ENCODE measurements around the gene WDR89.
"Not testable (repeated sequence)": the region's sequence is repeated elsewhere in the genome, so short reads cannot be mapped to it uniquely, and the experiment has no call there.

The WDR89 gene

GRCh38 chr14:63641473-63642228 is at the start of gene WDR89:
TSS of gene WDR89 (minus strand) at chr14:63641871. CDS start at chr14:63599942, 41,929 bp downstream.
- peak; percentile 95 to 97 for DNase-seq (ENCODE audit: low read depth in 2 of 2)

- no peak for DNase-seq (ENCODE audit: low read depth in 2 of 2)
Measured at GRCh38 chr14:63689132-63689531, 47.5 kb upstream of the WDR89 start.

GRCh38 chr14:63686926-63687325 is 45.3 kb upstream of the WDR89 start:
- DNase-seq (ENCODE audit: low read depth in 2 of 2): no peak

- DNase-seq (ENCODE audit: low read depth in 2 of 2): no peak
Measured at GRCh38 chr14:63685401-63685800, 43.7 kb upstream of the WDR89 start.

GRCh38 chr14:63682727-63683593 is 41.3 kb upstream of the WDR89 start:
- DNase-seq (ENCODE audit: low read depth in 2 of 2): no peak

GRCh38 chr14:63678536-63678935 is 36.9 kb upstream of the WDR89 start:
- DNase-seq (ENCODE audit: low read depth in 2 of 2): no peak

GRCh38 chr14:63677891-63678379 is 36.3 kb upstream of the WDR89 start:
- DNase-seq (ENCODE audit: low read depth in 2 of 2): no peak

- no peak for DNase-seq (ENCODE audit: low read depth in 2 of 2)
Measured at GRCh38 chr14:63676615-63677014, 34.9 kb upstream of the WDR89 start.

GRCh38 chr14:63673886-63674497 is 32.3 kb upstream of the WDR89 start:
- DNase-seq (ENCODE audit: low read depth in 2 of 2): no peak

- no peak for DNase-seq (ENCODE audit: low read depth in 2 of 2)
Measured at GRCh38 chr14:63673255-63673654, 31.6 kb upstream of the WDR89 start.

GRCh38 chr14:63672417-63673180 is 30.9 kb upstream of the WDR89 start:
- no peak for DNase-seq (ENCODE audit: low read depth in 2 of 2)

- no peak for DNase-seq (ENCODE audit: low read depth in 2 of 2)
Measured at GRCh38 chr14:63671987-63672386, 30.3 kb upstream of the WDR89 start.

GRCh38 chr14:63670692-63671091 is 29.0 kb upstream of the WDR89 start:
- DNase-seq (ENCODE audit: low read depth in 2 of 2): no peak

GRCh38 chr14:63666335-63666734 is 24.7 kb upstream of the WDR89 start:
- no peak for DNase-seq (ENCODE audit: low read depth in 2 of 2)

- DNase-seq (ENCODE audit: low read depth in 2 of 2): no peak
Measured at GRCh38 chr14:63663428-63664341, 22.0 kb upstream of the WDR89 start.

GRCh38 chr14:63662776-63663175 is 21.1 kb upstream of the WDR89 start:
- DNase-seq (ENCODE audit: low read depth in 2 of 2): no peak

GRCh38 chr14:63661881-63662280 is 20.2 kb upstream of the WDR89 start:
- DNase-seq (ENCODE audit: low read depth in 2 of 2): not testable (repeated sequence)

GRCh38 chr14:63659726-63660125 is 18.1 kb upstream of the WDR89 start:
- DNase-seq (ENCODE audit: low read depth in 2 of 2): no peak

GRCh38 chr14:63656194-63656593 is 14.5 kb upstream of the WDR89 start:
- DNase-seq (ENCODE audit: low read depth in 2 of 2): no peak

- DNase-seq (ENCODE audit: low read depth in 2 of 2): no peak
Measured at GRCh38 chr14:63654936-63655335, 13.3 kb upstream of the WDR89 start.

All from stimulated activated CD8-positive, alpha-beta memory T cell treated with anti-CD3 and anti-CD28 coated beads, Interleukin-7, amount 100 ng/mL, for 4 hours (primary cell).